ENCODE measurements around the gene CBARP. TPM values are rescaled to one million over a fixed set of nuclear protein-coding genes. Genes with fewer than 3 reads are reported as not detected.

CBARP gene
- total and polyA plus RNA-seq, 9 of the 15 experiments (the other 6 are each of a cell fraction or from before 2014, with no cell fraction given): 0.03 to 8.9 (median 1.2) TPM; not detected in 1

DNA sequence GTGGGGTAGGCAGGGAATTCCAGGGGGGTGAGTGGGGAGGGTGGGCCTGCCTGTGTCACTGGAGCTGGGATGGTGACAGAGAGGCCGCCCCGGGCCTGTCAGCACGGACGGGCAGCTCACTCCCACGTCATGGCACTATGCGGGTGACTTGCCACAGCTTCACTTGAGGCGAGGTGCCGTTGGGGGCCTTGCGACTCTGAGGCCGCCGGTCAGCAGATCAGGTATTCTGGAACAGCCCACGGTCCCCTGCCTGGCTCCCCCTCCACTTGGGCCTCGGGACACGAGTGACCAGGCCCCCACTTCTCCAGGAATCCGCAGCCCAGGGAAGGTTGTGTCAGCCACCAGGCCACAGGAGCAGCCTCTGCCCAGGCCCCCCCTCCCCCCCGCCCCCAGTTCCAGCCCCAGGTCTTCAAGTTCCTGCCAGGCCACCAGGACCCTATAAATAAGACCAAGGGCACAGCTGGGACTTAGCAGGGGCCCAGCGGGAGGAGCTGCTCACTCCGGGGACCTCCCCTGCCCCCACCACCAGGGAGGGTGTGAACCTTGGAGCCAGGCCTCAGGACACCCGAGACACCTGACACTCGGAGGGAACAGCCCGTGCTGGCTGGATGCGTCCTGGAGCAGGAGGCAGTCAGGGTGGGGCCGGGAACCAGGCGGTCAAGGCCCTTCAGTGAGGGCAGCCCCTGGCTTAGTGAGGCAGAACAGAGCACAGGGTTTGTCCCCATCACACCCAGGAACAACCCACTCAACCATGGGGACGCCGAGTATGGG is 7.9 kb upstream of the CBARP start (continued):
- TF ChIP-seq, protein P1, sequence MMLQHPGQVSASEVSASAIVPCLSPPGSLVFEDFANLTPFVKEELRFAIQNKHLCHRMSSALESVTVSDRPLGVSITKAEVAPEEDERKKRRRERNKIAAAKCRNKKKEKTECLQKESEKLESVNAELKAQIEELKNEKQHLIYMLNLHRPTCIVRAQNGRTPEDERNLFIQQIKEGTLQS (IDR thresholded peaks at IDR 0.05): no peak
- TF ChIP-seq, protein P1 (CRISPR knock-in tag; conservative IDR thresholded peaks at IDR 0.05): no peak
- TF ChIP-seq TAL1 (IDR thresholded peaks at IDR 0.05) (no peak), CHD7 (IDR thresholded peaks at IDR 0.05; ENCODE audit: low read depth, low read length) (no peak), KDM5B (IDR thresholded peaks at IDR 0.05; ENCODE audit: insufficient replicate concordance, low read depth, low read length) (peak; percentile 21), ZNF668 (CRISPR knock-in tag; IDR thresholded peaks at IDR 0.05) (no peak), TBL1XR1 (IDR thresholded peaks at IDR 0.05; ENCODE audit: low read length in 2 of 2) (no peak), ZFP1 (CRISPR knock-in tag; IDR thresholded peaks at IDR 0.05) (no peak), RBFOX2 (IDR thresholded peaks at IDR 0.05; ENCODE audit: low read depth, low read length) (peak; percentile 28; the same call in 1 of the 2 replicates)

Measured in K562 (cell line).